HG02588 (cell line): ENCODE results near the gene DMD.
"Not testable (repeated sequence)": the region's sequence is repeated elsewhere in the genome, so short reads cannot be mapped to it uniquely, and the experiment has no call there.

Experiments used
- ATAC-seq: cut with Tn5 transposase; IDR thresholded peaks from one replicate; pipeline ENCODE4 v1.9.1; 2021; ENCODE audit warnings: mild to moderate bottlenecking, moderate library complexity; ENCODE audit not compliant: unreplicated experiment

The DMD gene

DNA sequence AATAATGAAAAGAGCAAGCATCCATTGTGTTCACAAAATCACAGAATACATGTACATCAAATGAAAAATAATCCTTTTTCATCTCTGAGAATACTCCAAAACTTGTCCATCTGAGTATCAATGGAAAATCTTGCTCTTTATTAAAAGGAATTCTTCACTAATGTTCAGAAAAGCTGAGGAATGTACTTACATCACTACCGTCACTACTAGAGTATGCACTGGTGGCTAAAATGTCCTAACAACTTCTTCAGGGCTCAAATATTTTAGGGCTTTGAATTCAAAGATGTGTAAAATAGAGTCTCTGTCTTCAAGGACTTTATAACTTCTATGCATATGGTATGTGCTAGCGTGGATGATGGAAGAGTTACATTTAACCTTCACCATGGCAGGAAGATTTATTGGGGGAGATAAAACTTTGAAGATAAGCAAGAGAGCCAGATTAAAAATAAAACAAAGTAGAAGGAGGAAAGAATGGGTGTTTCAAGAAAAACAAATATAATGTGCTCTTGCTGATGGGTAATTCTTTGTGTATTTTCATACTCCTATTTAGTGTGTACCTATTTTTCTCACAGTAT lies 55.1 kb downstream of the DMD start:
- no peak for ATAC-seq

DNA sequence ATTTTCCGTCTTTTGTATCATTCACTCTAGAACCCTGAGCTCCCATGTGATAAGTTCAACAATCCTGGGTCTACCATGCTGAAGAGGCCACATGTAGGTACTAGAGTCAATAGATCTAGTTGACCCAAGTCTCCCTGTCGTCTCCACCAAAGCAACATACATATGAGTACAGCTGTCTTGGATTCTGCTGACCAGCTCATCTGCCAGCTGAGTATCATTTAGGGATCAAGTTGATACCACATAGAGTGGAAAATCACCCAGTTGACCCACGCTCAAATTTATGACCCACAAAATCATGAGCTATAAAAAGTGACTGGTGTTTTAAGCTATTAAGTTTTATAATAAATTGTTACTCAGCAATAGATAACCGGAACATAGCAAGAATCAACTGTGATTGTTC lies 61.8 kb downstream of the DMD start:
- ATAC-seq = no peak

DNA sequence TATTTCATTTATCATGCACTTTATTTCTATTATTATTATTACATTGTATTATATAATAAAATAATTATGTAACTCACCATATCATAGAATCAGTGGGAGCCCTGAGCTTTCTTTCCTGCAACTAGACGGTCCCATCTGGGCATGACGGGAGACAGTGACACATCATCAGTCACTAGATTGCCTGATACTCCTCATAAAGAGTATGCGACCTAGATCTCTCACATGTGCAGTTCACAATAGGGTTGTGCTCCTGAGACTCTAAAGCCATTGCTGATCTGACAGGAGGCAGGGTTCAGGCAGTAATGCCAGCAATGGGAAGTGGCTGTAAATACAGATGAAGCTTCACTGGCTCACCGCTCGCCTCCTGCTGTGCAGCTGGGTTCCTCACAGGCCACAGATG lies 62.3 kb downstream of the DMD start:
- no peak for ATAC-seq

DNA sequence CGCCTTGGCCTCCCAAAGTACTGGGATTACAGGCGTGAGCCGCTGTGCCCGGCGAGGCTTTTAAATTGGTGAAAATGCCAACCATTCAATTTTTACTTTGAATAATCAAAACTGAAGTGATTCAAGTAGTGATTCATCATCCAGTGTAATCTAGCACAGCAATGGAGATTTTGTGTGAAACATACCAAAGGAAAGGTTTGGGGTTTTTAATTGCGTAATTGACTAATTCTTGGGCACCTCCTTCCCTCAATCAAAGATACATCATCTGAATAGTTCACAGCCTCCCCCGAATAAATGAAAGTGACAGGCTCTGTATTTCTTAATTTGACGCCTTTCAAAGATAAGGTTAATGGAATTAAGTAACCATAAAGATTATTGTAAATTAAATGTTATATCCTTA lies 69.0 kb downstream of the DMD start:
- no peak for ATAC-seq

DNA sequence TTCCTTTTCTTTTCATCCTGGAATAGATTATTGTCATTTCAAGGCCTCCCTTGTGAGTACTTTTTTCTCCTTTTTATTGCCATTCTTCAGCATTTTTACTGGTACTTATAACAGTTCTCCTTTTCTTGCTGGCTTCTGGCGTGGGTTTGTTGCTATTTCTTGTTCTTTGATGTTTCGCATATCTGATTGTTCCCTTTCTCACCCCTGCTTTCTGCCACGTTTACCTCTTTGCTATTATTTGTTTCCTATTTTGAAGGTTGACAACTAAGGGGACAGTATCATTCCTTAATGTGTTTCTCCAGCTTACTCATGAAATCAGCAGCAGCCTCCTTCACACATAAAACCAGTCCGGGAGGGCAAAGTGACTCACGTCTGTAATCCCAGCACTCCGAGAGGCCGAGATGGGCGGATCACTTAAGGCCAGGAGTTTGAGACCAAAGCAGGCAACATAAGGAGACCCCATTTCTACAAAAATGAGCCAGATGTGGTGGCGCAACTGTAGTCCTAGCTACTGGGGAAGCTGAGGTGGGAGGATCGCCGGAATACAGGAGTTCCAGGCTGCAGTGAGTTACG lies 72.6 kb downstream of the DMD start:
- no peak for ATAC-seq

DNA sequence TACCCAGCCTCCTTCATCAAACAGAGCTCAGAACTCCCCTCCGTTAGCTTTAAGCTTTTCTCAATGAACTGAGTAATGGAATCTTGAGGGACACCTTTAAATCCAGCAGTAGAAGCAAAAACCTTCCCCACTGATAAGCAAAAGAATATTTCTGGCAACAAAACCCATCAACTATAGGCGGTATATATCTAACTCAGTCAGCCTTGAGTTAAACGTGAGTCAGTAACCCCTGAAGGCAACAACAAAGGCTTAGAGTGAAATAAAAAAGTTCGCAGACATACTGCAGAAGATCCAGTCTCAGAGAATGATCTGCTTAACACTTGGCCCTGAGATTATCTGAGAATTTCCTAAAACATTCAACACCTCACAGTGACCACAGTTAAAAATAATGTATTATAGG lies 77.2 kb downstream of the DMD start:
- no peak for ATAC-seq

DNA sequence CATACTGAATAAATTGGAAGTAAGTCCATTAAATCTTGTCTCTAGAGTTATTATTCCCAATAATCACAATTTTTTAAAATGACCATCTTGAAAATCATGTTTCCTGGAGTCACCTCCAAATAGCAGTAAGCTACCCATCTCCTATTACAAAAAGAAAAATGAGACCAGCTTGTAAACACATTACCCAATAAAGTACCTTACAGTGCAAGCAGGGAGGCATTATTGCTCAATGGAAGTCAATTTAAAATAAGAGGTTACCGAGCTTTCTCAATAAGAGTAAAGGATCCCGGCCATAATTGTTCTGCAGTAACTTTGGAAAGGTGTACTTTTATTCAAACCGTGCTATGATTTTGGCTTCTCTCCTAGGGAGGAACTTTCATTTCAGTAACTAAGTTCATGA lies 78.0 kb downstream of the DMD start:
- ATAC-seq = no peak

DNA sequence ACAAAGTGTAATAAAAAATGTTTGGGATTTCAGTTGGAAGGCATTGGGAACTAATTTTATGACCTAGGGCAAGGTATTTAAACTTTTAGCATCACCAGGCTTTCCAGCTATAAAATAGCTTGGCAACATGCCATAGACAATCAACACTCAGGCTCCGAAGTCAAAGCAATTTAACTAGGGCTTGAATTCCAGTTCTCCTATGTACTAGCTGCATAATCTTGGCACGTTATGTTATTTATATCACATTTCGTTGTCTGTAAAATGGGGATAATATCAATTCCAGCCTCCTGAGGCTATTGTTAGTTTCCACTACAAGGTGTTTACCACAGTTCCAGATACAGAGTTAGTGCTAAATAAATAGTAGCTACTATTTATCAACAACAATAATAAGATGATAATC lies 78.8 kb downstream of the DMD start:
- ATAC-seq = no peak

DNA sequence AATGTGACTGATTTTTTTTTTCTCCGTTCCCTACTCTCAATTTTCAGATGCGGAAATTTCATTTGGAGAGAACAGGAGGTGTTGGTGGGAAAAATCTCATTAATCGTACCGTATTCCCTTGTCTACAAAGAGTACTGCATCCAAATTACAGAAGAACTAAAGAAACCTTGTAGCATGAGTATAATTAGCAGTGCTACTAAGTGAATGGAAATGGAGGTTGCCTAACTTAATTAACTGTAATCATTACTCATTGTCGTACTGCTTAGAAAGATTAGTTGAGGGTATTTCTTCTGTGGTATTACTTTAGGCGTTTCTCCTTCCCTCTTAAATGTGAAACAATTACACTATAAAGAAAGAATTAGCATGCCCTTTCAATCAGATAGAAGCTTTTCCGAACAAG lies 81.7 kb downstream of the DMD start:
- no peak for ATAC-seq

DNA sequence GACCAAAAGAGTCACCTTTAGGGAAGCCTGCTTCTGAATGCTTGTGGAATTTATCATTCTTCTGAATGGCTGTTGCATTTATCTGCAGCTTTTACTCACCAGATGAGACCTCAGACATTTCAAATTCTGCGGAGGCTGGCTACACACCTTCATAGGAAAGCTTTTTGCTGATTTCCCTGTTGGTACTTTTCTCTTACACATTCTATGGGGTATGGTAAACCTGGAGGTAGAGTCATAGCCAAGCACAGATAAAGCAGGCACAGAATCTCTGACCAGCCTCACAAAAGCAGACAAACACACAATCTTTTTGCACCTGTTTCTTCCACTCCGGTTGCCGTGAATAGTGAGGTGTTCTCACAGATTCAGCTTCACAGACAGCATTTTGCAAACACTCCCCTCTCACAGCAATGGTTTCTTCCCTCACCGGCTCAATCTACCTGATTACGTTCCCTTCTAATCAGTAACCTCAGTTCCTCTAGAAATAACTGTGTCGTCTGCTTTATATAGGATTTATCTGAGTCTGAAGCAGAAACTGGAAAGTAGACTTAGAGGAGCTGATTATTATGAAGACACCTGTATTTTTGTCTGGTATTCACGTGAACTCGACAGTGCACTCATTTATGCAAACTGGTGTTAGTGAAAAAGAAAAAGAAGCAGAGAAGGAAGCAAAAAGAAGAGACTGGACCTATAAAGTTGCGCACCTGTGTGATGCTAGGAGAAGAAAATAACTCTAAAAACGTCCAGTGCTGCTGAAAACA lies 83.1 kb downstream of the DMD start:
- ATAC-seq = no peak

DNA sequence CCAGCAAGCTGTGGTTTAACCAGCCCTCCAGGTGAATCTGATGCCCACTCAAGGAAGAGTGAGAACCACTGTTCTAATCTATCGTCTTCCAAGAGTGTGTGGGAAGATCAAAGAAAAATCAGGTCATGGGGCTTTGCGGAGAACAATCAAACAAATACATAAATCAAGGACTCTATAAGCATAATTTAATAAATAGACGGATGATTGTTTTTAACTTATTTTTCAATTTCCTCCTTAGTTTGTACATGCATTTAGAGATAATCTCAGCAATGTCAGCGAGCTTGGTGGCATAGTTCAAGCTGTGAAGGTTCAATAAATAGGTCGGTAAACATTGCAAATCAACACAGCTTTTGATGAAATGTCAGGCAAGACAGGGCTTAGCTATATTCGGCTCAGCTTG lies 84.9 kb downstream of the DMD start:
- no peak for ATAC-seq

DNA sequence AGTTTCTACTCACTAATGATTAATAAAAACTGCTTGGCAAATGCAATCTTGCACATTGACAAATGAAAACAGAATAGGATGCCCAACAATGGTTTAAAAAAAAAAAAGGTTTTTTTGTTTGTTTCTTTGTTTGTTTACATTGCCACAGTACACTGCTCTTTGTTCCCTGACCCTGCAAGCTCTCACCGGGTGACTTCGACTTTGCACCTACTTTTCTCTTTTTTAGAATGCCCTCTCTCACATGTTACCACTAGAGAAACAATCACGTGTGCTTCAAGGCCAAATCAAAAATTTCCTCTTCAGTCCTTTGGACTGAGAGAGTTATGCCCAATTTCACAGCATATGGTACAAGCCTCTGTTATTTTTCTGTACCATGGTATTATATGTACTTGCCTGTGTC lies 101.5 kb downstream of the DMD start:
- no peak for ATAC-seq

DNA sequence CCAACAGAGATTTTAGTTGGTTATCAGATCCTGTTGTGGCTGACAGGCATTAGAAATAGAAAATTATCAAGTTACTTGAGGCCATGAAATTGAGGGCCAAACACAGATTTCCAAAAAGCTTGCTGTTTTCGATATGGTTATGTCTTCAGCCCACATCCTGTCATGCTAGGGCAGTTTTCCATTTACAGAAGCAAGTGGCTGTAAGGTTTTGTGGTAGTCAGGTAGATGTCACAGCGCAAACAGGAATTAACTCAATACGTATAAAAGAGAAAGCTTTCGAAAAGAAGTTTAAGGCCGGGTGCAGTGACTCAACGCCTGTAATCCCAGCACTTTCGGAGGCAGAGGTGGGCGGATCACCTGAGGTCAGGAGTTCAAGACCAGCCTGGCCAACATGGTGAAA lies 104.6 kb downstream of the DMD start:
- ATAC-seq = no peak

DNA sequence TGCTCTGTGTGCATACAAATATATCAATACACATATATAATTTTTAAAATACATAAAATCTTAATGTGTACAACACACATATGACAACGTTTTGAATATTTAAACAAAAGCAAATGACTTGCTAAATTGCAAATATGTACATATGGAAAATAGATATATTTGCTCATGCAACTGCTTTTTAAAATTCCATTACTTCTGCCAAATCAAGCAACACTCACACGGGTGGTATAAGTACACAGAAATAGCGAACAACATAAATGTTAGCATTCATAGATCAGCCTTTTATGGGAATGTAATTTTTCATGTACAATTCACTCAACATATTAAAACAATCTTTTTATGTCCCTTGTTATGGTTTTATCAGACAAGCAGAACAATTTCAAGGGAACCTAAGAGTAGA lies 116.3 kb downstream of the DMD start:
- no peak for ATAC-seq

DNA sequence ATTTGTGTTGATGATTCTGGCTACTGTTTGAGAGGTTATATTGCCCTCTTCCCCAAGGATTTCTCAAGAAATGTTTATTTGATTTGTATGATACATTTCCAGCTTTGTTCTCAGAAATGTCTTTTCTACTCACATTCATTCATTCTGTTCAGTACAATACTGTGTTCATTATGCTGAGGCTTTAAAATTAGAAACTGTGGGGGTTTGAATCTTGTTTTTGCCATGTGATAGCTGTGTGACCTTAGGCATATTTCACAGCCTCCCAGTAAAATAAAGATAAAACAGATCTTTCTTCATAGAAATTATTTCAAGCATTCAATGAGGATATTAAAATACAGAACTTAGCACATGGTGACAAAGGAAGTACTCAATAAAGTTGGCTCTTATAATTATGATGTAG lies 123.9 kb downstream of the DMD start:
- no peak for ATAC-seq

DNA sequence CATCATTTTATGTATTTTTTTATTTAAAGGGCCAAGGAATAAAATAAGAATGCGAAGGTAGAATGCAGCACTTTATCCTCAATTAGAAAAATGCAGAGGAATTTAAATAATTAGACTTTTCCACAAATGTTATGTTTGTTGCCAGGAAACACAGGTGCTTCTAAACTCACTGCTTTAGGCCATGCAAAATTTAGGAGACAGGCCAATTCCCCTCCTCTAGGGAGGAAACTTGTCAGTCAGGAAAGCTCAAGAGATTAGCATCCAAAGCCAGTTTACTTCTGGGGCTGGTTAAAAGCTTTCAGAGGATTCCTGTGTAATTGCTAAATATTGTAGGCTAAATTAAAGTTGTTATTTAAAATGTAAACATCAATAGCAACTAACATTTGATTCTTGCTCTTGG lies 124.5 kb downstream of the DMD start:
- no peak for ATAC-seq

DNA sequence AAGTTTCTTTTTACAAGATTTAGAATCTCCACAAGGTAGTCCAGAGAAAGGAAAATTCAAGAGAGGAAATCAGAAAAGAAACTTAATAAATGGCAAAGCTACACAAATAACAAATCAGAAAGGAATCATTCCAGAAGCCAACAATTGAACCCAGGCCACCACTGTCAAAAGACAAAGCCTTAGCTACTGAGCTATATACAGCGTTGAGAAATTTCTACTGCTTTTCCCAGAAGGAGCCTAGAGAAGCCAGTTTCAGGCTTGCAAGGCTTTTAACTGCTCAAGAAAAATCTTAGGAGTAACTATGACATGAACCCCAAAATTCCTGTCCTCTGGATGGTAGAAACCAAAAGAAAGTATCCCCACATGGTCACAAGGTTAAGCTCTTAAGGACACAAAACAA lies 129.0 kb downstream of the DMD start:
- ATAC-seq = no peak

DNA sequence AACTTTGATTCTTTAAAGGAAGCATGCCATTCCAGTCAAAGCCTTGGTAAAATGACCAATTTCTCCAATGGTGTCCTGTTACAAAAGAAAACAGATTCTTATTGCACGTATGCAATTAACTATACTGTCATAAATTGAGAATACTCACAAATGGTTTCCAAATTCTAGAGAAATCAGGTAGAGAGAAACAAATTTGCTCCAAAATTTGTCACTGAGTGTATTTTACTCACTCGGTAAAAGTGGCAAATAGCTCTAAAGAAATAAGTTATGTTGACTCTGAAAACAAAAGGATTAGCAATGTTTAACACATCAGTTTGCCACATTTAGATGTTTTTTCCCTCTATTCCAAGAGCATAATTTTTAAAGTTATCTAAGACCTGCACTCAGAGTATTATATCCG lies 133.1 kb downstream of the DMD start:
- ATAC-seq = no peak

DNA sequence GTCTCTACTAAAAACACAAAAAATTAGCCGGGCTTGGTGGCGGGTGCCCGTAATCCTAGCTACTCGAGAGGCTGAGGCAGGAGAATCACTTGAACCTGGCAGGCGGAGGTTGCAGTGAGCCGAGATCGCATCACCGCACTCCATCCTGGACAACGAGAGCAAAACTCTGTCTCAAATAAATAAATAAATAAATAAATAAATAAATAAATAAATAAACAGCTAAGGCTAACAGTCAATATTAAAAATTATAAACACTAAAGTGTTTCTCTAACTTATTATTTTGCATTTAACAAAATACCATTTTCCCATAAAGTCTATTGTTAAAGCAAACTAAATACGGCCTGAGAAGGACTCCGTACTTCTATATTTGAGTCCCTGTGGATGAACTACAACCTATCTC lies 137.7 kb downstream of the DMD start:
- ATAC-seq = not testable (repeated sequence)

DNA sequence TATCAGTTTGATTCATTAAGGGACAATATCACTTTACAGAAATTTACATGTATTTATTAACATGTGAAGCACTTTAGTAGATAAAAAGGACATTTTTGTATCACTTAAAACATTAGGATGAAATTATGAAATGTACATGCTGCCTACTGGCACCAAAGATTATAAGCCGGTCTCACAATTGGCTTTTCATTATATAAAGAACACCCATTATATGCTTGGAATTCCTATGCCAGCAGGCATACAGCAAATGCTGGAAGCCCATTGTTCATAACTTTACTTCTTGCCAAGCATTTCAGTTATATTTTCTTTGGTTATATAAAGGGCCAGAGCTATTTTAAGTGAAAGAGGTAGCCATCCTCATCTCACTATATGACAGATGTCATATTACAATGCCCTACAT lies 145.9 kb downstream of the DMD start:
- ATAC-seq = no peak

DNA sequence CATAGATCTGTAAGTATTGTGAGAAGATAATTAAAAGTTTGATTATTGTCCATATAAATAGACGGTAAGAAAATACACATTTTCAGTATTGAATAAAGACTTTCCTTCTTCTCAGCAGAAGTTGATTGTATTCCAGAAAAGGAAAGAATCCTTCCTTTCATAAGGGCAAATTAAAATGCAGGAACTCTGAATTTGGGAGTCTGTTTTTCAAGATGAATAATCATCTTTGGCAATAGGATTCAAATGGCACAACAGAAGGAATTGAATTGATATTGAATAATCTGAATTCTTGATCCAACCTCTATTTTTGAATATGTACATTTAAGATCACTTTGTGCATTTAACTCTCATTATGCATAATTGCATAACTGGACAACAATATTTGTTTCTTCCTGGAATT lies 149.3 kb downstream of the DMD start:
- ATAC-seq = no peak

DNA sequence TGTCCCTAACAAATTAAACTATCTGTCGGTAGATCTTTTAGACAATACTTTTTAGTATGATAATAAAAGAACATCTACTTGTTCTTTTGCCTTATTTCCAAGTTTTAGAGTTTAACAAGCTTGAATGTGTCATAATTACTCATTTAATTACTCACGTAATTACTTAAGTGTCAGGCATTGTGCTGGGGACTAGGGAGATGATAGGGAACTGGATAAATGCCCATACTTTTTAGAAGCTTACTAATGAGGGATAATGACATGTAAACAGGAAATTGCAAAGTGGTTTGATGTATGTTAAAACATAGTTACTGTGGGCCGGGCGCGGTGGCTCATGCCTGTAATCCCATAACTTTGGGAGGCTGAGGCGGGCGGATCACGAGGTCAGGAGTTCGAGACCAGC lies 158.3 kb downstream of the DMD start:
- no peak for ATAC-seq

DNA sequence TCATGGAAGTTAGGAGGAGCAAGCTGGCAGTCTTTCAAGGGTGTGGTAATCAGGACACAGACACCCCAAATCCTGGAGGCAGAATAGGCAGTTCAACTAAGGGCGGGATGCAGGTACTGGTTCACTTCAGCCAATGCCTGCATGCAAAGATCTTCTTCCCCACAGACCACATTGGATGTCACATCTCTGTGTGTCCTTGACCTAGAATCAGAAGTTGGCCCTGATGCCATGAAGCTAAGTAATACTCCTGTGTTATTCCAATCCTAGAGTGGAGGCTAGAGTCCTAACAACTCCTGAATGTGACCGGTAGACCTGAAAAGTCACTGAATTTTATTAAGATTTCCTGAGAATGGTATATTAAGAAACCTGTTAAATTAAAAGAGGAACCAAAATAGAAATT lies 165.5 kb downstream of the DMD start:
- no peak for ATAC-seq
